Activated CD4-positive, alpha-beta T cell treated with anti-CD3 and anti-CD28 coated beads, Interleukin-2, Interleukin-6, amounts not matched to agents 100 ng/mL and 50 ng/mL, durations not matched to agents 16 hours and 8 hours (primary cell): ENCODE data around the gene SYNM.

Experiments used
- DNase-seq: peaks from one replicate; pipeline ENCODE4 v3.0.0-alpha.2; 2020

SYNM gene

DNA sequence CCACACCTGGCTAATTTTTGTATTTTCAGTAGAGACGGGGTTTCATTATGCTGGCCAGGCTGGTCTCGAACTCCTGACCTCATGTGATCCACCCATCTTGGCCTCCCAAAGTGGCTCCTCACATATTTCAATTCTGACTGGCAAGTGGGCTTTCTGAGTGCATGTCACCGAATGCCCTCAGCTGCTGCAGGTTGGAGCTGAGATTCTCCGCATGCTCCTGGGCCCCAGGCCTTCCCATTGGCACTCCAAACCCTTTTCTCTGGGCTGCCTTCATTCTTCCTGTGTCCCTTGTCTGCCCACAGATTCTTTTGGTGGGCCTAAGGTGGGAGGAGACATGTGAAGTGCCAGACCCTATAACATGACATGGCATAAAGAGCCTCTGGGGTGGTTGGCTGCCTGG lies 67.3 kb downstream of the SYNM start:
- no peak for DNase-seq

- no peak for DNase-seq
These were observed 68.1 kb downstream of the SYNM start for GRCh38 chr15:99172989-99173388.

GRCh38 chr15:99174567-99175395 lies 69.9 kb downstream of the SYNM start:
- DNase-seq: no peak

DNA sequence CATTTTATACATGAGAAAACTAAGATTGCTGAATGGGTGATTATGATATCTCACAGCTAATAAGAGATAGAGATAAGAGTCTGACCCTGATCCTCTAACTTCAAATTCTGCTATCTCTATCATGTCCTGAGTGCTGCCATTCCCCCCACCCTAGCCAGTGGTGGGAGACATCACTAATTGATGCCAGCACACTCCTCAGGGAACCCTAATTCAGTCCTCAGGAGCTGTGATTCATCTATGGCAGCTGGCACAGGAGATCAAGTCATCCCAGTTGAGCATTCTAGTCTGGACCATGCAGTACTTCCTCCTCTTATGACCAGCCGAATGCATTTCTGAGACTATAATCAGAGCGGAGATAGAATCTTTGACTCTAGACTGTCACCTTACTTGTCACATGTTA lies 71.9 kb downstream of the SYNM start:
- no peak for DNase-seq

DNA sequence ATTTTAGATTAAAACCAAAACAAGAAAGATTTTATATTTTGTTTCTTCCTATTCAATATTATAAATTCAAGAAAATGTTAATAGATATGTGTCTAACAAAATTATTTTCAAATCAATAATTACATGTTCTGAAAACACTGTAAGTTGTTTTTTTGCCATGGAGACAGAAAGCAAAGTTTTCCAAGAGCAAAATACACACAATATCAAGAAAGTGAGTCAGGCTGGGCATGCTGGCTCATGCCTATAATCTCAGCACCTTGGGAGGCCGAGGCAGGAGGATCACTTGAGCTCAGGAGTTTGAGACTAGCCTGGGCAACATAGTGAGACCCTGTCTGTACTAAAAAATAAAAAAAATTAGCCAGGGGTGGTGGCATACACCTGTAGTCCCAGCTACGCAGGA lies 72.8 kb downstream of the SYNM start:
- DNase-seq: no peak

GRCh38 chr15:99180086-99180963 lies 75.4 kb downstream of the SYNM start:
- no peak for DNase-seq

- no peak for DNase-seq
These were observed 76.1 kb downstream of the SYNM start for GRCh38 chr15:99180964-99181306.

- DNase-seq: no peak
These were observed 76.7 kb downstream of the SYNM start for GRCh38 chr15:99181545-99181971.

GRCh38 chr15:99182791-99183190 lies 77.9 kb downstream of the SYNM start:
- no peak for DNase-seq
